KOPT-K1 (cell line): Measurements from ENCODE around the gene DPEP1.
A peak's percentile ranks its signal among the peaks of the same experiment; 100 is the strongest.

ENCODE experiments used
- H3K27ac ChIP-seq: fragments of 200-600 bp; sonication (generic); 2 replicates; pipeline ENCODE4 v1.5.1; 2016; ENCODE audit warnings: antibody characterized with exemption, mild to moderate bottlenecking, low read depth, low read length; ENCODE audit not compliant: poor library complexity, severe bottlenecking
- H3K36me3 ChIP-seq: fragments of 200-600 bp; sonication (generic); 2 replicates; pipeline ENCODE4 v1.5.1; 2017; ENCODE audit warnings: antibody characterized with exemption, mild to moderate bottlenecking, low read length, moderate library complexity; ENCODE audit not compliant: insufficient read depth
- H3K9me3 ChIP-seq: fragments of 200-600 bp; sonication (generic); 2 replicates; pipeline ENCODE4 v1.5.1; 2017; ENCODE audit warnings: antibody characterized with exemption, low read length, mild to moderate bottlenecking; ENCODE audit not compliant: insufficient read depth, poor library complexity, severe bottlenecking

Gene DPEP1

DNA sequence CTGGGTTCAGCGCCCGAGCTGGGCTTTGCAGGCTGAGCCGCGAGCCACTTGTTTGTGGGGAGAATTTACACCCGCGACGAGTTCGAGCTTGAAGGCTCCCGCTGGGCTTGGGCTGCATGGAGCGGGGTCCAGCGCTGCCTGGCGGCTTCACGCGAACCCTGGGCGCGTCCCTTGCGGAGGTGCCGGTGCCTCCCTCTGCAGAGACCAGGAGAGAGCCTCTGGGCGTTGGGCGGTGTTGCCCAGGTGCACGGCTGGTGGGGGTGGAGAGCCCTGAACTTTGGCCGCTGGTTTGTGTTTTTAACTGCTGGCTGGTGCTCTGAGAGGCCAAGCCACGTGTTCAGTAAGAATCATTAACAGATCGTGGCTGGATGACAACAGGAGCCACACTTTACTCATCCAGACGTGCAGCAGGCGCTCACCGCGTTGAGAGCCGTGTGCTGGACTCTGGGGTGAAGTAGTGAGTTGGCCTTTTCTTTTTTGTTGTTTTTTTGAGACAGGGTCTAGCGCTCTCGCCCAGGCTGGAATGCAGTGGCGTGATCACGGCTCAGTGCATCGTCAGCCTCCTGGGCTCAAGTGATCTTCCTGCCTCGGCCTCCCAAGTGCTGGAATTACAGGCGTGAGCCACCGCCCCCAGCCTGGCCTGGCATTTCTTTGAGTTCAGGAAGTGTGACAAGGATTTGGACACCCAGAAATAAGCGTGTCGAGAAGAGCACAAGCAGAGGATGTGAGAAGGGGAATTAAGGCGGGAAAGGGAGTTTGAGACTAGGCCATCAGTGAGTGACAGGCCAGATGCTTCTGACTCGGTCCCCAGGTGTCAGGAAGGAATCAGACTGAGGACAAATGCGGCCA is 73.9 kb downstream of the DPEP1 start:
- Histone ChIP-seq H3K36me3 (peaks cover 41% of the 10 kb centered on the region), H3K27ac (peak overlapping the region; percentile 98), H3K9me3 (peaks cover 12% of the 10 kb centered on the region)
